ENCODE measurements around the gene PIP4K2A.

Gene PIP4K2A

DNA sequence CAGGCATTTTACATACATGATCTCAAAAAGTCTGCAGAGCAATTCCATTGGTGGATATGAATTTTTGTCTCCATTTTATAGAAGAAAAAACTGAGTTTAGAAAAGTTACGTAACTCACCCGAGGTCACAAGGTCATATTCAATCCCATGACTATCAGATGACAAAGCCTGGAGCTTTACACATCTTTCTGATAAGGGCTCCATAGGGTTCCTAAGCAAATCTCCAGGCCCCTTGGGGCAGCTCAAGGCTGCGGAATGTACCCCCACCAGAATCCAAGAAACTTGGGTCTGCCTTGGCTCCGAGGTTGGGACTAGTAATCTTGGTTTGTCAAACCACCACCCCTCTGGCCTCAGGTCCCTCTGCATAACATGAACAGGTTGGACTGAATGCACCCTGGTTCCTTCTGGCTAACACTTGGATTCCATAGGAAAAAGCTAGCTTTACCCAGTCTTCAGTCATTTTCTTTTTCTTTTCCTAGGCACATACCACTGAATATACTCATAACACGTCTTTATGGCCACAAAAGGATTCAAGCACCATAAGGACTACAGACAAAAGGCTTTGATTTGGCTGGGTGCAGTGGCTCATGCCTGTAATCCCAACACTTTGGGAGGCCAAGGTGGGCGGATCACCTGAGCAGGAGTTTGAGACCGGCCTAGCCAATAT is 55.5 kb downstream of the PIP4K2A start:
- Histone ChIP-seq H4K20me1 (ENCODE audit: insufficient read depth, low read length) (peaks cover 44% of the 10 kb centered on the region; the same call in 1 of the 2 replicates), H3K9ac (ENCODE audit: low read length) (no peak overlapping the region)

DNA sequence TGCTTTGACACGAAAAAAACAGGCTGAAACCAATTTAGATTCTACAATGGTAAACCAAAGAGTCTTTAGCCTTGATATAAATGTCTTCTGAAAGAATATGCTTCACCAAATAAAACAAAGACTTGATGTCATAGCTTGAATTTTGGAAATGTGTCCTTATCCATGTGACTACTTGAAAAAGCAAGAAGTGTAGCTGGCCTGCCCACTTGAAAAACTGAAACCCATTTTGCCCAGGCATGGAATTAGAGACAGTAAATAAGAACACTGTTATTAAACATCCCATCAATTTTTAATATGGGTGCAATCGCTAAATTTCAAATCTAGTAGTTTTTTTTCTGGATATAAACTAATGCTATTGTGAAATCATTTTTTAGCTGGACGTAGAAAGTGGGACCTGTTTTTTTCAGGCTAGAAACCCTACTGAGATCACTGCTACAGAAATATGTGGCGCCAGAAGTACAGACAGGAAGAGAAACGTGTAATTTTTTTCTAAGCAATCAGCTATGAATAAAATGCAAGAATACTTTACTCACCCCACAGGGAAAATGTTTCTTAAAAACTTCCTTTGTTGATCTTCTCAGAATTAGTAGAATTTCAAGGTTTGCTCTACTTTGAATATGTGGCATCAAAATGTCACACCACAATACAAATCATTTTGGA is 56.7 kb downstream of the PIP4K2A start:
- no peak overlapping the region for H3K9ac ChIP-seq (ENCODE audit: low read length)
- H3K36me3 ChIP-seq (replicated peaks; ENCODE audit: low read depth, low read length), result peaks cover under 1% of the 10 kb centered on the region
- no peaks in the 10 kb centered on the region for H3K9me3 ChIP-seq (ENCODE audit: insufficient read depth, low read length)
- H4K20me1 ChIP-seq (ENCODE audit: insufficient read depth, low read length), result peaks cover 46% of the 10 kb centered on the region; the same call in 1 of the 2 replicates
- no peak overlapping the region for H3K4me3 ChIP-seq (ENCODE audit: low read length)
- peaks cover 40% of the 10 kb centered on the region for H3K79me2 ChIP-seq (ENCODE audit: low read length)
- peaks cover 39% of the 10 kb centered on the region for H3K4me1 ChIP-seq (ENCODE audit: low read length)
- H3K4me2 ChIP-seq (ENCODE audit: low read length), result no peak overlapping the region
- no peaks in the 10 kb centered on the region for H3K27me3 ChIP-seq (ENCODE audit: low read depth, low read length)
- H2AFZ ChIP-seq (ENCODE audit: low read depth, low read length), result no peak overlapping the region
- no peak for TF ChIP-seq EZH2phosphoT487 (IDR thresholded peaks at IDR 0.05; ENCODE audit: low read depth)
- TF ChIP-seq, protein P1, sequence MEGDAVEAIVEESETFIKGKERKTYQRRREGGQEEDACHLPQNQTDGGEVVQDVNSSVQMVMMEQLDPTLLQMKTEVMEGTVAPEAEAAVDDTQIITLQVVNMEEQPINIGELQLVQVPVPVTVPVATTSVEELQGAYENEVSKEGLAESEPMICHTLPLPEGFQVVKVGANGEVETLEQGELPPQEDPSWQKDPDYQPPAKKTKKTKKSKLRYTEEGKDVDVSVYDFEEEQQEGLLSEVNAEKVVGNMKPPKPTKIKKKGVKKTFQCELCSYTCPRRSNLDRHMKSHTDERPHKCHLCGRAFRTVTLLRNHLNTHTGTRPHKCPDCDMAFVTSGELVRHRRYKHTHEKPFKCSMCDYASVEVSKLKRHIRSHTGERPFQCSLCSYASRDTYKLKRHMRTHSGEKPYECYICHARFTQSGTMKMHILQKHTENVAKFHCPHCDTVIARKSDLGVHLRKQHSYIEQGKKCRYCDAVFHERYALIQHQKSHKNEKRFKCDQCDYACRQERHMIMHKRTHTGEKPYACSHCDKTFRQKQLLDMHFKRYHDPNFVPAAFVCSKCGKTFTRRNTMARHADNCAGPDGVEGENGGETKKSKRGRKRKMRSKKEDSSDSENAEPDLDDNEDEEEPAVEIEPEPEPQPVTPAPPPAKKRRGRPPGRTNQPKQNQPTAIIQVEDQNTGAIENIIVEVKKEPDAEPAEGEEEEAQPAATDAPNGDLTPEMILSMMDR (IDR thresholded peaks at IDR 0.05; ENCODE audit: low read depth, low read length), result no peak
- no peak overlapping the region for H3K27ac ChIP-seq (ENCODE audit: low read length)

More for the DNA sequence above, 55.5 kb downstream of the PIP4K2A start:
- H3K4me1 ChIP-seq (ENCODE audit: low read length), result peaks cover 39% of the 10 kb centered on the region
- no peak overlapping the region for H3K4me3 ChIP-seq (ENCODE audit: low read length)
- no peaks in the 10 kb centered on the region for H3K27me3 ChIP-seq (ENCODE audit: low read depth, low read length)
- H3K36me3 ChIP-seq (replicated peaks; ENCODE audit: low read depth, low read length), result no peaks in the 10 kb centered on the region
- H2AFZ ChIP-seq (ENCODE audit: low read depth, low read length), result no peak overlapping the region
- no peak overlapping the region for H3K27ac ChIP-seq (ENCODE audit: low read length)
- H3K9me3 ChIP-seq (ENCODE audit: insufficient read depth, low read length), result no peaks in the 10 kb centered on the region
- no peak overlapping the region for H3K4me2 ChIP-seq (ENCODE audit: low read length)
- H3K79me2 ChIP-seq (ENCODE audit: low read length), result peaks cover 43% of the 10 kb centered on the region
- TF ChIP-seq, protein P1 (IDR thresholded peaks at IDR 0.05; ENCODE audit: low read depth, low read length), result no peak
- TF ChIP-seq EZH2phosphoT487 (IDR thresholded peaks at IDR 0.05; ENCODE audit: low read depth), result no peak

DNA sequence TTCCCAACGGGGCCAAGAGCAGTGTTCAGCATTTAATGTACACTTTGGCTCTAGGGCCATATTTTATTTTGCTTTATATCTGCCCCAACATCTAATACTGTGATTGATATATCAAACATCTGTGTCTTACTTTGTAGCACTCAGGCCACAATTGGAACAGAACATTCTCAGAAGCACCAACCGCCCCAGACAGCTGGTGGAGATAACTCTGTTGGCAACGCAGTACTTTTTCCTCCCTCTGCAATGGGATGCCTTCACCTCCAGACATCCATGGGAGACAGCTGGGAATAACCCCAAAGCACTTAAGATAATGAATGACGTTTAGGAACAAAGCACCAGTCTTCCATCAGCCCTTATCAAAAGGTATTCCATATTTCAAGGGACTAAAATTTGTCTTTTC is 57.4 kb downstream of the PIP4K2A start:
- Histone ChIP-seq H3K27ac (ENCODE audit: low read length) (no peak overlapping the region), H3K9ac (ENCODE audit: low read length) (no peak overlapping the region), H3K27me3 (ENCODE audit: low read depth, low read length) (no peaks in the 10 kb centered on the region), H3K9me3 (ENCODE audit: insufficient read depth, low read length) (no peaks in the 10 kb centered on the region), H3K4me1 (ENCODE audit: low read length) (peaks cover 39% of the 10 kb centered on the region), H3K4me3 (ENCODE audit: low read length) (no peak overlapping the region), H3K4me2 (ENCODE audit: low read length) (no peak overlapping the region), H4K20me1 (ENCODE audit: insufficient read depth, low read length) (peaks cover 45% of the 10 kb centered on the region; the same call in 1 of the 2 replicates), H3K36me3 (replicated peaks; ENCODE audit: low read depth, low read length) (peaks cover 2% of the 10 kb centered on the region), H3K79me2 (ENCODE audit: low read length) (peaks cover 40% of the 10 kb centered on the region), H2AFZ (ENCODE audit: low read depth, low read length) (no peak overlapping the region)
- TF ChIP-seq EZH2phosphoT487 (IDR thresholded peaks at IDR 0.05; ENCODE audit: low read depth), result no peak
- TF ChIP-seq, protein P1 (IDR thresholded peaks at IDR 0.05; ENCODE audit: low read depth, low read length), result no peak

DNA sequence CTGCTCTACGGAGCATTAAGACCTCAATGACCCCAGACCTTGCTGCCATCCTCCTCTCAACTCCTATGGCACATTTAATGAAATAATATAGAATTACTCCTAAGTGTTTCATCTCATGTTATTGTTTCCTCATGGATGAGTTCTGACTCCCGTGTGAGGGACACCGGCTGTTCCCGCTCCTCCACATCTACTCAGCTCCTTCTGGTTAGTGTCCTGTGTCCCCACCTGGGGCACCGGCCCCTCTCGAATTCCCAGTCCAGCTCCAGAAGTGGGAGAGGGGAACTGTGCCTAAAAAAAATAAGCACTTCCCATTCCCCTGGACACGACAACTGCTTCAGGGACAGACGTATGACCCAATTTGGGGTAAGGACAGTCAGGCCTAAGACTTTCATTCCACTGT is 58.3 kb downstream of the PIP4K2A start:
- peaks cover 2% of the 10 kb centered on the region for H3K36me3 ChIP-seq (replicated peaks; ENCODE audit: low read depth, low read length)
- TF ChIP-seq, protein P1 (IDR thresholded peaks at IDR 0.05; ENCODE audit: low read depth, low read length), result no peak
- TF ChIP-seq EZH2phosphoT487 (IDR thresholded peaks at IDR 0.05; ENCODE audit: low read depth), result no peak
- H3K4me1 ChIP-seq (ENCODE audit: low read length), result peaks cover 39% of the 10 kb centered on the region
- H3K27me3 ChIP-seq (ENCODE audit: low read depth, low read length), result no peaks in the 10 kb centered on the region
- no peak overlapping the region for H2AFZ ChIP-seq (ENCODE audit: low read depth, low read length)
- no peak overlapping the region for H3K9ac ChIP-seq (ENCODE audit: low read length)
- H3K4me3 ChIP-seq (ENCODE audit: low read length), result no peak overlapping the region
- peaks cover 45% of the 10 kb centered on the region; the same call in 1 of the 2 replicates for H4K20me1 ChIP-seq (ENCODE audit: insufficient read depth, low read length)
- peak overlapping the region; percentile 37 for H3K4me2 ChIP-seq (ENCODE audit: low read length)
- H3K27ac ChIP-seq (ENCODE audit: low read length), result no peak overlapping the region
- H3K9me3 ChIP-seq (ENCODE audit: insufficient read depth, low read length), result no peaks in the 10 kb centered on the region
- peaks cover 36% of the 10 kb centered on the region for H3K79me2 ChIP-seq (ENCODE audit: low read length)
